SK-N-SH treated with all-trans-retinoic acid at 6 μM for 48 hours (cell line): ENCODE data around the gene ANAPC1.

Experiments used
- ARNTL ChIP-seq: fragments of 450-650 bp; formaldehyde crosslinking; IDR thresholded peaks from 2 replicates; pipeline ENCODE4 v1.5.0; 2020; ENCODE audit warnings: low read depth, mild to moderate bottlenecking, moderate library complexity, borderline replicate concordance
- CREB5 ChIP-seq: fragments of 250-450 bp; sonication (Bioruptor Pico); IDR thresholded peaks from 2 replicates; pipeline ENCODE4 v1.5.1; 2020; ENCODE audit warnings: low read depth, mild to moderate bottlenecking, moderate library complexity
- CSRNP3 ChIP-seq: fragments of 250-450 bp; sonication (Bioruptor Pico); IDR thresholded peaks from 2 replicates; pipeline ENCODE4 v1.5.1; 2021; ENCODE audit warnings: mild to moderate bottlenecking, moderate library complexity
- ESRRG ChIP-seq: fragments of 250-450 bp; sonication (Bioruptor Pico); IDR thresholded peaks from 2 replicates; pipeline ENCODE4 v1.6.1; 2021; ENCODE audit warnings: mild to moderate bottlenecking
- ISL1 ChIP-seq: fragments of 250-450 bp; sonication (Bioruptor Pico); IDR thresholded peaks from 2 replicates; pipeline ENCODE4 v2.1.2; 2022; ENCODE audit warnings: mild to moderate bottlenecking, moderate library complexity
- POU6F1 ChIP-seq: fragments of 250-450 bp; sonication (Bioruptor Pico); IDR thresholded peaks from 2 replicates; pipeline ENCODE4 v1.8.0; 2021; ENCODE audit warnings: low read depth, mild to moderate bottlenecking, moderate library complexity, borderline replicate concordance
- PPARA ChIP-seq: fragments of 250-450 bp; sonication (Bioruptor Pico); IDR thresholded peaks from 2 replicates; pipeline ENCODE4 v1.5.0; 2020; ENCODE audit warnings: mild to moderate bottlenecking, borderline replicate concordance
- RARB ChIP-seq: fragments of 250-450 bp; sonication (Bioruptor Pico); IDR thresholded peaks from 2 replicates; pipeline ENCODE4 v1.8.0; 2021; ENCODE audit warnings: mild to moderate bottlenecking, moderate library complexity
- TCF4 ChIP-seq: fragments of 250-450 bp; sonication (Bioruptor Pico); IDR thresholded peaks from 2 replicates; pipeline ENCODE4 v1.8.0; 2021; ENCODE audit warnings: mild to moderate bottlenecking, moderate library complexity, borderline replicate concordance
- ZC3H10 ChIP-seq: fragments of 250-450 bp; sonication (Bioruptor Pico); IDR thresholded peaks from 2 replicates; pipeline ENCODE4 v1.5.1; 2021; ENCODE audit warnings: mild to moderate bottlenecking, moderate library complexity
- ZFP3 ChIP-seq: fragments of 250-450 bp; sonication (Bioruptor Pico); IDR thresholded peaks from 2 replicates; pipeline ENCODE4 v1.5.0; 2020; ENCODE audit warnings: mild to moderate bottlenecking, moderate library complexity
- ZFP30 ChIP-seq: fragments of 450-650 bp; formaldehyde crosslinking; IDR thresholded peaks from 2 replicates; pipeline ENCODE4 v1.5.0; 2022; ENCODE audit warnings: mild to moderate bottlenecking, moderate library complexity
- ZNF565 ChIP-seq: fragments of 450-650 bp; formaldehyde crosslinking; conservative IDR thresholded peaks from 2 replicates; pipeline ENCODE4 v1.5.0; 2020; ENCODE audit warnings: low read depth, mild to moderate bottlenecking, moderate library complexity
- ZNF8 ChIP-seq: fragments of 450-650 bp; formaldehyde crosslinking; IDR thresholded peaks from 2 replicates; pipeline ENCODE4 v1.5.0; 2020; ENCODE audit warnings: mild to moderate bottlenecking, moderate library complexity

- TF ChIP-seq ZFP30 (CRISPR knock-in tag) (no peak), ARNTL (no peak), RARB (no peak), CSRNP3 (CRISPR knock-in tag) (no peak), POU6F1 (CRISPR knock-in tag) (no peak), ZNF8 (CRISPR knock-in tag) (no peak), TCF4 (CRISPR knock-in tag) (no peak), PPARA (CRISPR knock-in tag) (no peak), ISL1 (no peak), ESRRG (CRISPR knock-in tag) (no peak), ZC3H10 (CRISPR knock-in tag) (no peak), CREB5 (CRISPR knock-in tag) (no peak), ZNF565 (CRISPR knock-in tag) (no peak), ZFP3 (CRISPR knock-in tag) (no peak)
Measured at GRCh38 chr2:111884592-111884964, 585 bp upstream of the ANAPC1 start.
